GM19463 (cell line): Measurements from ENCODE around the gene CYB5A.
"Not testable (repeated sequence)": the region's sequence is repeated elsewhere in the genome, so short reads cannot be mapped to it uniquely, and the experiment has no call there.

Source experiments
- ATAC-seq: cut with Tn5 transposase; IDR thresholded peaks from one replicate; pipeline ENCODE4 v1.9.1; 2021; ENCODE audit warnings: mild to moderate bottlenecking, moderate library complexity; ENCODE audit not compliant: unreplicated experiment

The CYB5A gene

DNA sequence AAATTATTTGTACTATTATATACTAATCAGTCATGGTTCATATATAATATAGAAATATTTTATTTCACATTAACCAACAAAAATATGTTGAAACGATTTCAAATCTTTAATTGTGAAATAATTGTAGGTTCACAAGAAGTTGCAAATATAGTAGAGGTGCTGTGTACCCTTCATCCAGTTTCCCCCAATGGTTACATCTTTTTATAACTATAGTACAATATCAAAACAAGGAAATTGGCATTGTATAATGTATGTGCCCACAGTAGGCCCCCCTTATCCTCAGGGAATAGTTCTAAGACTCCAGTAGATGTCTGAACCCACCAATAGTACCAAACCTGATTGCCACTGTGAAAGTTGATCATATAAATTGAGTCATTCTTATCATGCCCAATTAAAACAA is 7.4 kb upstream of the CYB5A start:
- ATAC-seq, result no peak

DNA sequence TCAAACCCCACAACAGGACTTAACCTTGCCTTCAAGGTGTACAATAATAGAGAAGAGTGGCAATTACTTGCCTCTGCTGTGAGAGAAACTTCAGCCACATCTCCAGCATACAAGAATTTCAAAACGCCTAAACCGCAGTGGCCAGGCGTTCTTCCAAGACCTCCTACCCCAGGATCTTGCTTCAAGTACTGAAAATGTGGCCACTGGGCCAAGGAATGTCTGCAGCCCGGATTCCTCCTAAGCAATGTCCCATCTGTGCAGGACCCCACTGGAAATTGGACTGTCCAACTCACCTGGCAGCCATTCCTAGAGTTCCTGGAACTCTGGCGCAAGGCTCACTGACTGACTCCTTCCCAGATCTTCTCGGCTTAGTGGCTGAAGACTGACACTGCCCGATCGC is 2.8 kb upstream of the CYB5A start:
- no peak for ATAC-seq

DNA sequence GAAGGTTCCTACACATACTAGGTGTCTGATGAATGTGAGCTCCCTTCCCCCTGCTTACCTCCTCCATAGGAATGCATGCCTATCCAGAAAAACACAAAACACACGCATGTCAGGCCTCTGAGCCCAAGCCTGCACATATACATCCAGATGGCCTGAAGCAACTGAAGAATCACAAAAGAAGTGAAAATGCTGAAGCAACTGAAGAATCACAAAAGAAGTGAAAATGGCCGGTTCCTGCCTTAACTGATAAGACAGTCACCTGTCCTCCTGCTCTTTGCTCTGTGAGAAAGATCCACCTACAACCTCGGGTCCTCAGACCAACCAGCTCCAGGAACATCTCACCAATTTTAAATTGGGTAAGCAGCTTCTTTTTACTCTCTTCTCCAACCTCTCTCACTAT is 1.2 kb upstream of the CYB5A start:
- ATAC-seq, result not testable (repeated sequence)

DNA sequence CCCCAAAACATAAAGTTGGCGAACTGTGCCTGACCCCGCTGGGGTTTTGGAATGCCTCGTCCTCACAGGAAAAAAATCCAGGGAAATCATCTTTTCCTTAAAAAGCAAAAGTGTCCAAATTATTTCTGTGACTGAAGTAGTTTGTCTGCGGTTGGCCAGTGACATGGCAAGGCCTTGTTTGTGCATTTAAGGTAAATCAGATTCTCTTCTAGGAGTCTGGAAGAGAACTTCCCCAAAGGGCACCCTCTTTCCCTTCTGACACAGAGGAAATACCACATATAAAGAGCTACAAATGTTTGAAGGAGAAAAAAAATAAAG is 737 bp upstream of the CYB5A start:
- ATAC-seq, result no peak

DNA sequence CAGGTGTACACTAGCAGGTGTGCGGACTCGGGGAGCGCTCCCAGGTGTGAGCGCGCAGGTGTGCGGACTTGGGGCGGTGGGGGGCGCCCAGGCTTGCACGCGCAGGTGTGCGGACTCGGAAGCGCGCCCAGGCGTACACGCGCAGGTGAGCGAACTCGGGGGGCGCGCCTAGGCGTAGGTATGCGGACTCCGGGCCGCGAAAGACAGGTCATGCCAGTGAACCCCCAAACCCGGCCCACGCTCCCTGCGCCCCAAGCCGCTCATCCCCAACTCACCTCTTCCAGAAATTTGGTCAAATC is 342 bp downstream of the CYB5A start:
- ATAC-seq, result no peak

DNA sequence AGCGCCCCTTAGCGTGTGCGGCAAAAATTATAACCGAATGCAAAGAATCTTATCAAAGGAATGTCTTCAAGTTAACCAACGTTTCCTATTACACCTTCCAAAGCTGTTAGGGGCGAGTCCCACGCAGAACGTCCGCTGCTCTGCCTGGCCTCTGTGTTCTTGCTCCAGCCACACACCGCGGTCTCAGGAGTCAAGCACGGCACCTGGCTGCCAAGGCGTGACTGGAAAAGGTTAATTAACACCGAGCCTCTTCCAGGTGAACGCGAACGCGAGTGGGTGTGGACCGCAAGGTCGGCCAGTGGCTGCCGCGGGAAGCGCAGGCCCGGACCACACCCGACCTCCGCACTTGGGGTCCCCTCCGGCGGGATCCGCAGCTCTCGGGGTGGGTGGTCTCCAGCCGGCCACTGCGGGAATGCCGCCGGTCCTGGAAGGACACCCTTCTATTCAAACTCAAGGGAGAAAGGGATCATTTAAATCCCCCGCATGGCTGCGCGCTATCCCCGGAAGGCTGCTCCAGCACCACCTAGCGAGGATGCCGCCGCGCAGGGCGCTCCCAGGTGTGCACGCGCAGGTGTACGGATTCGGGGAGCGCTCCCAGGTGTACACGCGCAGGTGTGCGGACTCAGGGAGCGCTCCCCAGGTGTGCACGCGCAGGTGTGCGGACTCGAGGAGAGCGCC is 830 bp downstream of the CYB5A start:
- ATAC-seq, result no peak

DNA sequence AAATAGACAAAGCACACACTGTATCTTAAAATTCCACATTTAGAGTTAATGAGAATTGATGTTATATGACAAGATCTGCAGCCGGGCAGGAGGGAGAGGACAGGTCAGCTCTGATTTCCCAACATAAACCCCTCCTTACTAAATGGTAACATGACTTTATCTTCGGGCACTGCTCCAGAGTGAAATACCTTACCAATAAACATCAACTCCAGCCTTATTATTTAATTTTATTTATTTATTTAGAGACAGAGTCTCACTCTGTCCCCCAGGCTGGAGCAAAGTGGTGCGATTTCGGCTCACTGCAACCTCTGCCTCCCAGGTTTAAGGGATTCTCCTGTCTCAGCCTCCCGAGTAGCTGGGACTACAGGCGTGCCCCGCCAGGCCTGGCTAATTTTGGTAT is 1.7 kb downstream of the CYB5A start:
- no peak for ATAC-seq

DNA sequence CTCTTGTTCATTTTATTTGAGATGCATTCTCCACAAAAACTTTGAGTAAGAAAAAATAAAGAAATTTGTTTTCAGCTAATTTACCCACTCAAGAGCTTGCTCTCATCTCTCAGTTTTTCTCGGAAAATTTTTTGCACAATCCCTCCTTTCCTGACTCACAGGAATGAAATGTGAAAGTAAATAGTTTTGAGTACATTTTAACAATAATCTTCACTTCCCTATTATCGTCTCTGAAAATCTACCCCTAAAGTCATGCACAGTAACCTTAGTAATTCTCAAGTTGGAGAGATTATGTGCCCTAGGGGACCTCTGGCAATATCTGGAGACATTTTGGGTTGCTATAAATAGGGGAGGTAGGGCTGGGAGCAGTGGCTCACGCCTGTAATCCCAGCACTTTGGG is 2.6 kb downstream of the CYB5A start:
- no peak for ATAC-seq

DNA sequence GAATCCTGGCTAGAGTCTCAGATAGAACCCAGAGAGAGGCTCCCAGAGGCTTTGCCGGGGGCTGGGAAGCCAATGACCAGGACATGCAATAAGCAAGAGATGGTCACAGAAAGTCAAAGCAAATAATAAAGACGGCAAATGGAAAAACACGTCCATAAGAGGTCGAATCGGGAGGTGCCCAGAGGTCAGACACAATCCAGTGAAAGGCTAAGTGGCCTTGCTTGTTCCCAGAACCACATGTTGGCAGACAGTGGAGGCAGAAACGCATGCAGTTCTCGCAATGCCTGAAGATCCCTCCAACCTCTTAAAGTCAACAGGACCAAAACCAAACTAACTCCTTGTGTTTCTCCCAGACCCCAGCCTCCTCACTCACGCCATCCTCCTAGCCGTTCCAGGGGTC is 3.0 kb downstream of the CYB5A start:
- no peak for ATAC-seq

DNA sequence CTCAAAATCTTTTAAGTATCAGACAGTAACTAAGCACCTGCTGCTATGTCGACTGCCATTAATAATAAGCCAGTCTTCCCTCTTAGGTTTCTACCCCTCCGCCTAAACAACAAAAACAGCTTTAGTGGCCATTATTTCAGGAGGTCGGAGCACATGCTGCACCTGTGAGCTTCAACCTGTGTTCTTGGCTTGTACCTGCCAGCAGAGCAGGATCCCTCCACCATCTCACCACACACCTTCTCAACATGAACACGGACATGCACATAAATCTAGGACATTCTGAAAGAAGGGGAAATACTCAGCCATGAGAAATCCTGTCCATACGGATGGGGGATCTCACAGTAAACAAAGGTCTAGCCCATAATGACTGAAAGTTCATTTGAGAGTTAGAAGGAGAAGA is 3.7 kb downstream of the CYB5A start:
- ATAC-seq, result no peak

DNA sequence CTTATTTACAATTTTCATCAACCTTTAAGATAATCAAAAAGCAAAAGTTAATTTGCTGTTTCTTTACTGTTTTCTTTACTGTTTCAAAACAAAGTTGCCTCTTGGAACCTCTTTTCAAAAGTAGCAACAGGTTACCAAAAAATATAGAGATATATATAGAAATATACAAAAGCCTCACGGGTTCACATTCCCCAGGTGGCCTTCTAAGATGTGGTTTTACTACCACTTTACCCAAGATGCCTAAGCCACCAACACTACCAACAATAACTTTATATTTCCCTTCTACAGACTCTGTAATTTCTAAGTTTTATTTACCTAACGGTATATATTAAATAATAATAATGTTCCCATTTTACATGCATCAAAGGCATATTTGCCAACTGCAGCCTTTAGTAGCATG is 4.9 kb downstream of the CYB5A start:
- no peak for ATAC-seq

DNA sequence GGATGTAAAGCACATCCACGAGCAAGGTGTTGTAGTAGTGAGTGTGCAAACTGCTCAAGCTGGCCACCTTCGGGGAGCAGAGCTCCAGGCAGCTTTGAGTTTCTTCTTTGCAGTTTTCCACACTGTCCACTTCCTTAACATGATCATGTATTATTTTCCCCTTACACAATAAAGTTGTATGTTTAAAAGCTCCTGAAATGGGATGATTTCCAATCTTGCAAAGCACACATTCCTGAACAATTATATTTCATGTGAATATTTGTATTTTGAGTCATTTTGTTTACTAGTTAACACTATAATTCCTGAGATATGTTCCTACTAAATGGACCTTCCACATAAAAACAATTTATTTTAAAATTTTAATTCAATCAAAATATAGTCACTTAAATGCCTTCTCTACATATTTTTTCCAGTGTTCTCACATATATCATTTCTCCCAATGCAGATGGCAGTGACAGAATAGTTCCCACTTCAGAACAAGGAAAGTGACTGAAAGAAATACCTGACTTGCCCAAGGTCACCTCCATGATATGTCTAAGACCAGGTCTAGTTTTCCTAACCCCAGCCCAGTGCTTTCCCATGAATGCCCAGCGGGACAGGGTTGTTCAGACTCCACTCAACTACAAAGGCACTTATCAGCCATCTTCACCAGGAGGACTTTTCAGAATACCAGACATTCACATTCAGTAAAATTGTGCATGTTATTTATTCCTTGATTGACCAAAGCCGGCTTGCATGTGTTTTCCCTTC is 5.5 kb downstream of the CYB5A start:
- no peak for ATAC-seq

DNA sequence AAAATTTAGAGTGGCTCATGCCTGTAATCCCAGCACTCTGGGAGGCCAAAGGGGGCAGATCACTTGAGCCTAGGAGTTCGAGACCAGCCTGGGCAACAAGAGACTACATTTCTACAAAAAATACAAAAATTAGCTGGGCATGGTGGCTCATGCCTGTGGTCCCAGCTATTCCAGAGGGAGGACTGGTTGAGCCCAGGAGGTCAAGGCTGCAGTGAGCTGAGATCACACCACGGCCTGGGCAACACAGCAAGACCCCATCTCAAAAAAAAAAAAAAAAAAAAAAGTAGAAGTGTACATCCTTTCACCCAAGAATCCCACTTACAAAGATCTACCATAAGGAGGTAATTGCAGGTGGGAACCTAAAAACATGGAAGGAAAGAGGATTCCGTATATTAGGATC is 6.2 kb downstream of the CYB5A start:
- ATAC-seq, result not testable (repeated sequence)

DNA sequence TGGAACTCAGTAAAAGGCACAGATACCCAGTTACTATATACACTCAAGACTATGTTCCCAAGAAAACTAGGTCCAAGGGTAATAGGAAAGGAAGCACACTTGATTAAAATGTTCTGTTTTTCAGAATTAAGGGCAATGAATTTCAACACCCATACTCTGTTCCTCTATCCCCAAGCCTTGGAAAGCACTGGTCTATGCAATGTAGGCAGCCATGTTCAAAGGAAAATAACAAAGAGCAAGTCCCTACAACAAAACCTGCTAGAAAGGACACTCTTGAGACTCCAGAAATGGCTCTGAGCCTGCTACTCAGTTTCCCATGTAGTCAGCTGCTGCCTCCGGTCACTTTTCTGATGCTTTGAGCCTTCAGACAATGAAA is 6.8 kb downstream of the CYB5A start:
- ATAC-seq, result no peak

DNA sequence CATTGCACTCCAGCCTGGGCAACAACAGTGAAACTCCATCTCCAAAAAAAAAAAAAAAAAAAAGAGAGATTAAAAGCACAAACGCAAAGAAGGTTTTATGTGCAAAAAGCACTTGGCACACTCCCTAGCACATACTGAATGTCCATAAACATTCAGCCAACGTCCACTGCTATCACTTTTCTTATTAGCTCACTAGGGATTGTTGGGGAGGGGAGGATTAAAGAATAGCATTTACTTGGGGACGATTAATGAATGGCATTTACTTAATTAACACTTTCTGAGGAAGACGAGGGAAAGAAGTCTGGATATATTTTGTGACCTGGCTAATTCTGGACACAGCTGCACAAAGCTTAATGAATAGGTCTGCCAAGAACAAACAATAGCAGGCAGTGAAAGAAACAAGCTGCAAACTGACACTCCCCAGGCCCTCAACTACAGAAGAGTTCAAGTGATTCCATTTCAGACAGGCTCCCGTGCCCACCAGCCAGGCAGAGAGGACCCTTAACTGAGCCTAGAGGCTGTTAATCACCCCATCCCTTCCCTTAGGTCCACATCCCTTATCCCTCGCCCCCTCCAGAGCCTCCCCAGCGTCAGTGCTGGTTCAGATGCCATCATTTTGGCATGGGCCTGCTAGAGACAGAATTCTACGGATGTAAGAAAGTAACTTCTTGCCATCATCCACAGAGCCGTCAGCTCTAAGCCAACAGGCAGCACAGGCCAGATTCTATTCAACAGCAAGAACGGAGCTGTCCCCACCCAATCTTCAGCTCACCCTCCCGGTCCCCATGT is 7.4 kb downstream of the CYB5A start:
- no peak for ATAC-seq

DNA sequence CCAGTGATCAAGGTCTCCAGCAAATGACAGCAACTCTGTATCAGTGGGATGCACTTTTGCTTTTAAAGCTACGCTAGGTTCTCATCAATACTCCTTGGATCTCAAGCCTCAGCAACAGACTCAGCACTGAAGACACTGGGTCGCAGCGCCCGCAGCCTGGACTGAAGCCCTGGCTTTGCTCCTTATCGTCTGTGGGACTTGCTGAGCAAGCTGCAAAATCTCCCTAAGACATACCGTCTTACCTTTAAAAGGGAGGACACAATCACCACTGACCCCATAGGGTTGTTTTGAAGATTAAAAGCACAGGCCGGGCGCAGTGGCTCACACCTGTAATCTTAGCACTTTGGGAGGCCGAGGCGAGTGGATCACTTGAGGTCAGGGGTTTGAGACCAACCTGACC is 8.1 kb downstream of the CYB5A start:
- no peak for ATAC-seq

DNA sequence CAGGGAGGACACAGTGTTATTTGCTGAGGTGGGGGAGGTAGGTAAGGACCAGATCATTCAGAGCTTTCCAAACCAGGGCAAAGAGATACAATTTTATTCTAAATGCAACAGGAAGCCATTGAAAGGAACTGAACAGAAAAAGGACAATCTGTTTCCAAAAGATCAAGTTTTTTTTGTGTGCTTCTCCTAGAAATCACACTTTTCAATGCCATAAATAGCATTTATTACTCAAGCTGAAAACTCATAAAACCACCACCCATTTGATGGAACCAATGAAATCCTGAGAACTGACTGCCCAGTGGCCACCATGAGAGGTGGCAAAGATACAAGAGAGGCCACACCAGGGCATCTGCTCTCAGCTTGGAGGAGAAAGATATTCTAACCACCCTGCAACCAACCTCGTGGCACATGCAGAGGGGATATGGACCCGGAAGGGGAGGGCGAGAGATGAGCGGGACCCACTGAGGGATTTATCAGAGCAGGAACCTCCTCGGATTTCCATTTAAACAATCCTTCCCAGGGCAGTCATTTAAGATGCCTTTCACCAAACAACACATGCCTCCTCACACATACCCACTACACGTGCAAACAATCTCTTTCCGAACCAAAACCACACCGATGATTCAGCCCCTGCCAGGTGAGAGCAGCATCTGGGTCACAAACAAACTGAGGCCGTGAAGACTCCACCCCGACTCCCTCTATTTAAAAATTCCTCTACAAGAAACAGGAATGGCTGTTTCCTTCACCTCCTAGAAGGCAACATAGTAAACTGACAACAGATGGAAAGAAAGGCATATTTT is 8.8 kb downstream of the CYB5A start:
- no peak for ATAC-seq

DNA sequence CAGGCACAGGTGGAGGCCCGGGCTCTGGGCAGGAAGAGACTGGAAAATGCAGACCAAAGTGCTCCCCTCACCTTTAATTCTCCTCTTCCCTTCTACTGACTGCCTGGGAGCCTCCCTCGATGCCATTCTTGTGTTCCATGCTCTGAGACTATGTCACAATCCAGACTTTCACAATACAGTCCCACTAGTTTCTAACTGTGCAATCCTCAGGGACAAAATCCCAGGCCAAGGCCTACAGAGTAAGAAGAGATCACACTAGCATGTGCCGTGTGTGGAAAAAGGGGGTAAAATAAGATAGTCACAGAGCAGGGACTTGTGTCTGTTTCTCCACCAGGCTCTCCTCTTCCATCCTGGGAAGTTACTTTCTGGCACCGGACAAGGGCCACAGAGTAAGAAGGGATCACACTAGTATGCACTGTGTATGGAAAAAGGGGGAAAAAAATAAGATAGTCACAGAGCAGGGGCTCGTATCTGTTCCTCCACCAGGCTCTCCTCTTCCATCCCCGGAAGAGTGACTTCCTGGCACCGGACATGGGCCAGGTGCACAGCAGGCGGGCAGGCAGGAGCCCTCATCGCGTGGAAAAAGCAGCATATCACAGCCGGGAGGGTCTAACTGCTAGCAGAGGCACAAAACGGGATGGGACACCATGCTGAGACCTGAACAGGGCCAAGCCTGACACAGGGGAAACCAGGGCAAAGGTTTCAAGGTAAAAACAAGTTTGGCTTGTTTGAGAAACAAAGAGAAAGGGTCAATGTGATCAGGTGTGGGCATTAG is 9.6 kb downstream of the CYB5A start:
- peak; percentile 63 for ATAC-seq

DNA sequence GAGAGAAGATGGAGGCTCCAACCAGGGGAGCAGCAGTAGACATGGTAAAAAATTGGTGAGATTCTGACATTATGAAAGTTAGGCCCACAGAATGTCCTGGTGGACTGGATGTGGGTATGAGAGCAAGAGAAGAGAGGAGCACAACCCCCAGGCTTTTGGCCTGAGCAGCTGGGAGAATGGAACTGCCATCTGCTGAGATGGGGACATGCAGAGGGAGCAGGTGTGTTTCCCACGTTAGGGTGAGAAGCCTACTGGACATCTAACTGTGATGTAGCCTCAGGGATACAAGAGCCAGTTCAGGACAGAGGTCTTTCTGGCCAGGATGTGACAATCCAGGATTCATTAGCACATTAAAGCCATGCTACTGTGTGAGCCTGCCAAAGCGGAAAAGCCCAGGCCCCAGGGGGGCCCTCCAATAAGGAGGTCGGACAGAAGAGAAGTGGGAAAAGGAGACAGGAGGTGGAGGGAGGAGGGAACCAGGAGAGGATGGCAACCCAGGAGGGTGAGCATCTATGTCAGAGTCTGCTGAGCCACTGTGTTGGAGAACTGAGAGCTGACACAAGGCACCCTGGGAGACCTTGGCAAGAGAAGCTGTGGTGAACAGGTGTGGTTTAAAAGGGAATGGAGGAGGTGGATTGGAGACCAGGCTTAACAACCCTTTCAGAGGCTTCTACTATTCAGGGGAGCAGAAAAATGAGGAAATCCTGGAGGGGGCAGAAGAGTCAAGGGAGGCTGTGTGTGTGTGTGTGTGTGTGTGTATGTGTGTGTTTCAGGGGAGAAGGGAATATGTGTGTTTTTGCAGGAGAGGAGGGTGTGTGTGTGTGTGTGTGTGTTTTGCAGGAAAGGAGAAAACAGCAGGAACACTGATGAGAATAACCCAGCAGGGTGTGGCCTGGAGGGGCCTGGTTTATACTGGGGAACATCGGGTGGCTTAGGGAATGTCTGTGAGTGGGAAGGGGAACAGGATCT is 10.5 kb downstream of the CYB5A start:
- ATAC-seq, result no peak

DNA sequence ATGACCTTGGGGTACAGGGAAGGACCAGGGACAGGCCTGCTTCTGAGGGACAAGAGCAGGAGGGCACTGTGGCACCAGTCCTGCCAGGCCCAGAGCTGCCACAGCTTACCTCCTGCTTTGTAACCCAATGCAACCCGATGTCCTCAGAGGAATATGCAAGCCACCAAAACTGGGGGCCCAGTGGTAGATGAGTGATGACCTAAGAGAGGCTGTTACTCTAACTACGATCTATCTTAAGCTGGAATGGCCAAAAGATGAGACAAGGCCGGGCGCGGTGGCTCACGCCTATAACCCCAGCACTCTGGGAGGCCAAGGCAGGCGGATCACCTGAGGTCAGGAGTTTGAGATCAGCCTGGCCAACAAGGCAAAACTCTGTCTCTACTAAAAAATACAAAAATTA is 12.8 kb downstream of the CYB5A start:
- no peak for ATAC-seq
